SU-DHL-6 (cell line): ENCODE measurements around the gene TCF21.

Experiments used
- CTCF ChIP-seq: fragments of 200-600 bp; sonication (generic); IDR thresholded peaks from one replicate; pipeline ENCODE4 v1.5.1; 2017; ENCODE audit warnings: antibody characterized with exemption, mild to moderate bottlenecking, low read length, moderate library complexity; ENCODE audit not compliant: insufficient read depth, poor library complexity, severe bottlenecking
- EZH2phosphoT487 ChIP-seq: fragments of 200-600 bp; sonication (generic), shearing (Covaris generic); conservative IDR thresholded peaks from 2 replicates; pipeline ENCODE4 v1.6.1; 2018; ENCODE audit warnings: mild to moderate bottlenecking, antibody characterized with exemption, low read length, moderate library complexity, mixed read lengths

GRCh38 chr6:133894369-133894768 lies 5.5 kb downstream of the TCF21 start:
- TF ChIP-seq CTCF, result no peak
- TF ChIP-seq EZH2phosphoT487, result no peak
